OCI-LY3 (cell line): ENCODE data around the gene PHPT1.
"Not testable (repeated sequence)": the region's sequence is repeated elsewhere in the genome, so short reads cannot be mapped to it uniquely, and the experiment has no call there.

Experiments used
- H2AFZ ChIP-seq: fragments of 200-600, 300-600 bp; shearing (Covaris generic); 2 replicates; pipeline ENCODE4 v1.6.0; 2014; ENCODE audit warnings: antibody characterized with exemption, low read depth, low read length
- H3K27ac ChIP-seq: fragments of 200-600, 300-600 bp; sonication (generic); 2 replicates; pipeline ENCODE4 v1.5.1; 2014; ENCODE audit warnings: mild to moderate bottlenecking, low read length, moderate library complexity, mixed read lengths
- H3K27me3 ChIP-seq: fragments of 200-600, 300-600 bp; sonication (generic); 2 replicates; pipeline ENCODE4 v1.6.1; 2014; ENCODE audit warnings: low read depth, low read length, mixed read lengths
- H3K36me3 ChIP-seq: fragments of 200-600, 300-600 bp; sonication (generic); replicated peaks from 2 replicates; pipeline ENCODE3; 2014; ENCODE audit warnings: low read depth, low read length, mixed read lengths
- H3K4me1 ChIP-seq: fragments of 300-600, 200-600 bp; sonication (generic); 2 replicates; pipeline ENCODE4 v1.6.1; 2014; ENCODE audit warnings: low read length, mixed read lengths
- H3K4me2 ChIP-seq: fragments of 200-600, 300-600 bp; sonication (generic); 2 replicates; pipeline ENCODE4 v1.6.1; 2014; ENCODE audit warnings: low read length, mixed read lengths
- H3K4me3 ChIP-seq: fragments of 300-600, 200-600 bp; sonication (generic); 2 replicates; pipeline ENCODE4 v1.5.1; 2014; ENCODE audit warnings: antibody characterized with exemption, mild to moderate bottlenecking, low read length, moderate library complexity
- H3K79me2 ChIP-seq: fragments of 300-600, 200-600 bp; shearing (Covaris generic); 2 replicates; pipeline ENCODE4 v1.6.1; 2014; ENCODE audit warnings: mild to moderate bottlenecking, low read length, mixed read lengths
- H3K9ac ChIP-seq: fragments of 300-600, 200-600 bp; shearing (Covaris generic); 2 replicates; pipeline ENCODE4 v1.6.0; 2014; ENCODE audit warnings: mild to moderate bottlenecking, low read length, moderate library complexity
- H3K9me3 ChIP-seq: fragments of 200-600, 300-600 bp; shearing (Covaris generic); 2 replicates; pipeline ENCODE4 v1.6.1; 2014; ENCODE audit warnings: low read length, mixed read lengths; ENCODE audit not compliant: insufficient read depth
- H4K20me1 ChIP-seq: fragments of 200-600, 300-600 bp; sonication (generic); 2 replicates; pipeline ENCODE4 v1.6.1; 2016; ENCODE audit warnings: low read length, mixed read lengths; ENCODE audit not compliant: insufficient read depth
- CTCF ChIP-seq: fragments of 200-600, 300-600 bp; sonication (generic); IDR thresholded peaks from 2 replicates; pipeline ENCODE4 v1.5.1; 2014; ENCODE audit warnings: antibody characterized with exemption, low read length, low read depth
- EZH2phosphoT487 ChIP-seq: fragments of 200-600 bp; shearing (Covaris generic); IDR thresholded peaks from 2 replicates; pipeline ENCODE4 v1.6.1; 2018; ENCODE audit warnings: antibody characterized with exemption, mixed run types, low read depth

PHPT1 gene

GRCh38 chr9:136832581-136832980 lies 16.6 kb upstream of the PHPT1 start:
- Histone ChIP-seq H3K27me3 (no peaks in the 10 kb centered on the region), H3K36me3 (peaks cover 27% of the 10 kb centered on the region)
- no peak for TF ChIP-seq EZH2phosphoT487
- no peak for TF ChIP-seq CTCF

GRCh38 chr9:136833381-136834048 lies 15.7 kb upstream of the PHPT1 start:
- not testable (repeated sequence) for H3K79me2 ChIP-seq, H4K20me1 ChIP-seq, H3K27me3 ChIP-seq, H3K4me3 ChIP-seq, H3K9ac ChIP-seq, H3K4me1 ChIP-seq, H3K9me3 ChIP-seq, H3K27ac ChIP-seq, H3K4me2 ChIP-seq, H2AFZ ChIP-seq
- peaks cover 21% of the 10 kb centered on the region for H3K36me3 ChIP-seq

More at GRCh38 chr9:136832581-136832980, 16.6 kb upstream of the PHPT1 start:
- no peaks in the 10 kb centered on the region for H3K79me2 ChIP-seq
- H3K27ac ChIP-seq: no peak overlapping the region
- H3K4me1 ChIP-seq: no peaks in the 10 kb centered on the region
- no peaks in the 10 kb centered on the region for H3K9me3 ChIP-seq
- H2AFZ ChIP-seq: no peak overlapping the region
- H3K9ac ChIP-seq: no peak overlapping the region
- H4K20me1 ChIP-seq: no peaks in the 10 kb centered on the region
- H3K4me2 ChIP-seq: no peak overlapping the region
- no peak overlapping the region for H3K4me3 ChIP-seq

- Histone ChIP-seq H3K4me3 (no peak overlapping the region), H3K27me3 (no peaks in the 10 kb centered on the region), H2AFZ (no peak overlapping the region), H3K4me1 (no peaks in the 10 kb centered on the region), H3K4me2 (no peak overlapping the region), H3K79me2 (no peaks in the 10 kb centered on the region), H4K20me1 (no peaks in the 10 kb centered on the region), H3K36me3 (peaks cover 16% of the 10 kb centered on the region), H3K9ac (no peak overlapping the region), H3K27ac (no peak overlapping the region), H3K9me3 (no peaks in the 10 kb centered on the region)
- TF ChIP-seq EZH2phosphoT487 (no peak), CTCF (no peak)
These were observed 13.9 kb upstream of the PHPT1 start for GRCh38 chr9:136835162-136835931.

- Histone ChIP-seq H3K9me3 (no peaks in the 10 kb centered on the region), H3K4me1 (no peaks in the 10 kb centered on the region), H3K79me2 (no peaks in the 10 kb centered on the region), H2AFZ (no peak overlapping the region), H3K9ac (no peak overlapping the region), H3K27me3 (no peaks in the 10 kb centered on the region), H3K4me3 (no peak overlapping the region), H4K20me1 (no peaks in the 10 kb centered on the region), H3K27ac (no peak overlapping the region), H3K36me3 (peaks cover 14% of the 10 kb centered on the region), H3K4me2 (no peak overlapping the region)
- TF ChIP-seq EZH2phosphoT487 (no peak), CTCF (no peak)
These were observed 13.0 kb upstream of the PHPT1 start for GRCh38 chr9:136835932-136836904.
